RWPE1 (cell line): Measurements from ENCODE around the gene ACLY.

Source experiments
- CTCF ChIA-PET: fragments of 350-600 bp; sonication (Branson Sonifier 250); formaldehyde crosslinking; extraction: SDS; loops from one replicate; lab custom pipeline; 2021; lab: Yijun Ruan, JAX
- POLR2A ChIA-PET: fragments of 400-600 bp; formaldehyde crosslinking; extraction: SDS; loops from one replicate; lab custom pipeline; 2020; ENCODE audit warnings: antibody characterized with exemption; ENCODE audit not compliant: low non-redundant PET; lab: Yijun Ruan, JAX
- DNase-seq: peaks from one replicate; pipeline ENCODE4 v3.0.0; 2012; ENCODE audit warnings: low spot score
- H3K27ac ChIP-seq: fragments of 450-650 bp; 2 replicates; pipeline ENCODE4 v1.5.1; 2017
- TF ChIP-seq, protein P1 (sequence below): fragments of 450-650 bp; conservative IDR thresholded peaks from 2 replicates; pipeline ENCODE4 v1.5.1; 2017; ENCODE audit warnings: low read depth, mild to moderate bottlenecking

Gene ACLY

DNA sequence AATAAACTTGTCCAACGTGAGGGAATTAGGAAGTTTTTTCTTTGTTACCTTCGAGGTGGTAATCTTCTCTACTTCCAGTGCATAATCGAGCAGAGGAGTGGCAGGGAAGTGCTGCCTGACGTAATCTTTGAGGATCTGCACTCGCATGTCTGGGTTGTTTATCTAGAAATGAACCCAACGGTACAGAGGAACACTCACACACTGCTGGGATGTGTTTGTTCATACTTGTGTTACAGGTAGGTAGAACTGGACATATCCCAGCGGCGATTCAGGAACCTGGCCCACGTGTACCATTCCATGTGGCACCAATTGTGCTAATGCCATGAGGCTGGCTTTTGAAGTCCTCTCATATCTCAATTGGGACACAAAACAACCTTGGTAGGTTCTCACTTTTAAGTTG, 49.3 kb downstream of the ACLY start:
- H3K27ac ChIP-seq = peak overlapping the region; percentile 62
- no peak for DNase-seq
- ChIA-PET CTCF (interaction anchor here (0.7 kb wide), 1 partner anchor 22 kb away, joined by 3 read pairs; no protein-coding TSS in a partner anchor), POLR2A (no interaction called here)
- TF ChIP-seq, protein P1, sequence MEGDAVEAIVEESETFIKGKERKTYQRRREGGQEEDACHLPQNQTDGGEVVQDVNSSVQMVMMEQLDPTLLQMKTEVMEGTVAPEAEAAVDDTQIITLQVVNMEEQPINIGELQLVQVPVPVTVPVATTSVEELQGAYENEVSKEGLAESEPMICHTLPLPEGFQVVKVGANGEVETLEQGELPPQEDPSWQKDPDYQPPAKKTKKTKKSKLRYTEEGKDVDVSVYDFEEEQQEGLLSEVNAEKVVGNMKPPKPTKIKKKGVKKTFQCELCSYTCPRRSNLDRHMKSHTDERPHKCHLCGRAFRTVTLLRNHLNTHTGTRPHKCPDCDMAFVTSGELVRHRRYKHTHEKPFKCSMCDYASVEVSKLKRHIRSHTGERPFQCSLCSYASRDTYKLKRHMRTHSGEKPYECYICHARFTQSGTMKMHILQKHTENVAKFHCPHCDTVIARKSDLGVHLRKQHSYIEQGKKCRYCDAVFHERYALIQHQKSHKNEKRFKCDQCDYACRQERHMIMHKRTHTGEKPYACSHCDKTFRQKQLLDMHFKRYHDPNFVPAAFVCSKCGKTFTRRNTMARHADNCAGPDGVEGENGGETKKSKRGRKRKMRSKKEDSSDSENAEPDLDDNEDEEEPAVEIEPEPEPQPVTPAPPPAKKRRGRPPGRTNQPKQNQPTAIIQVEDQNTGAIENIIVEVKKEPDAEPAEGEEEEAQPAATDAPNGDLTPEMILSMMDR = no peak

DNA sequence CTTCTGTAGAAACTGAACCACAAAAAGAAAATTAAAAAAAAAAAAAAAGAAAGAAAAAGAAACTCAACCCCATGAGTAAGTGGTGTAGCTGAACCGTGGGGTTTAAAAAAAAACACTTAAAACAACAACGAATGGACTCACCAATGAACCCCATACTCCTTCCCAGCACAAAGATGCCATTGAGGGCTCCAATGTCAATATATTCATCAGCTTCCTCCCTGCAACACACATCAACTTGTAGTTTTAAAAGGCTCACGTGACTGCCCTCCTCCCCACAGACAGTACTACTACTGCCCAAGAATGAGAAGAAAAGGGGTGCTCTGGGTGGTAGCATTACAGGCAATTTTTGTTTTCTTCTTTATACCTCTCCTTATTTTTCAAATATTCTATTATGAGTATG, 50.2 kb downstream of the ACLY start:
- TF ChIP-seq, protein P1 = no peak
- no peak overlapping the region for H3K27ac ChIP-seq
- no peak for DNase-seq
- ChIA-PET CTCF (interaction anchor here (0.6 to 0.8 kb wide), 2 partner anchors 13 to 952 kb away, joined by 4 to 5 read pairs; no protein-coding TSS in a partner anchor), POLR2A (no interaction called here)

DNA sequence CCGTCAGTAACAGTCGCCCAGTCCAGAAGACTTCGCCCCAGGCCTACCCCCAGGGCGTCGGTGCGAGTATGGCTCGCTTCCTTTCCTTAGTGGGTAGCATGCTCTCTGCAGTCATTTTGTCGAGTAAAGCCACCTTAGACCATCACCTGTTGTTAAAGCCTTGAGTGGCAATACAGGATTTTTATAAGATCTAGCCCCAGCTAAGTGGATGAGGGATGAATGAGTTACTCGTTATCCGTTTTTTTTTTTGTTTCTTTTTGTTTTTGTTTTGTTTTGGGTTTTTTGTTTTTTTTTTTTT, 53.2 kb downstream of the ACLY start:
- POLR2A ChIA-PET = interaction anchor here (0.6 kb wide), 1 partner anchor 71 kb away, joined by 4 read pairs; no protein-coding TSS in a partner anchor
- DNase-seq = no peak
- H3K27ac ChIP-seq = peak overlapping the region; percentile 85
- CTCF ChIA-PET = no interaction called here
- TF ChIP-seq, protein P1 = no peak

DNA sequence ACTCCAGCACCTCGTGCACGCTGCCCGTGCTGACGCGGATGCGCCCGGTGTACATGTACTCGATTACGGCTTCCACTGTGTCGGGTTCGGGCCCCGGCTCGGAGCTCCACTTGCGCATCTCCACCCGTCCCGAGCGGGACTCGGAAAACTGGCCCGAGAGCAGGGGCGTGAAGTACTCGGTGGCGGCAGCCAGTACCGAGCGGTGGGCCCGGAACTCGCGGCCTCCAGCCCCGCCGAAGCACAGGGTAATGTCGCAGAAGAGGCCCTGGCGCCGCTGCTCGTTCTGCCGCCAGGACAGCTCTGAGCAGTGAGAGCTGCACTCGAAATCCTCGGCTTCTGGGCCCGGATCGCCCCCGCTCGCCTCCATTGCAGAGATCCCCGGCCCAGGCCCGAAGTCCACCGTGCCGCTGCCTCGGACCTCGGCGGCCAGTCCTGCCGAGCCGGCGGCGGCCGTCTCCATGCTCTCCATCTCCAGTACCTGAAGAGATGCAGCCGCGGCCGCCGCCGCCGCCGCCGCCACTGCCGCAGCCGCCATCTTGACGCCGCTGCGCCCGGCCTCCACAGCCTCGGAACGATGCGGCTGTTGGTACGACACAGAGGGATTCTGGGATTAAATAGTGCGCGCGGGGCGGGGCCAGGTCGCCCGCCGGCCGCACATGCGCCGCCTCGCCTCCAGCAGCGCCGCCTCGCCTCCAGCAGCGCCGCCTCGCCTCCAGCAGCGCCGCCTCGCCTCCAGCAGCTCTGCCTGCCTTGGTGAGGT, 53.7 kb downstream of the ACLY start, which contains the start of gene KLHL11:
KLHL11 (minus strand) TSS at position 588 of the 760 bp plus-strand sequence; CDS start at position 535, 53 bp downstream.
- TF ChIP-seq, protein P1 = no peak
- CTCF ChIA-PET = interaction anchor here (0.9 to 1.4 kb wide), 2 partner anchors 54 to 128 kb away, joined by 3 to 7 read pairs; no protein-coding TSS in a partner anchor
- peak within 1 kb of the TSS; percentile 85 for H3K27ac ChIP-seq
- DNase-seq = peak; percentile 90
- POLR2A ChIA-PET = interaction anchor here (0.6 kb wide), 1 partner anchor 42 kb away, joined by 3 read pairs; no protein-coding TSS in a partner anchor

DNA sequence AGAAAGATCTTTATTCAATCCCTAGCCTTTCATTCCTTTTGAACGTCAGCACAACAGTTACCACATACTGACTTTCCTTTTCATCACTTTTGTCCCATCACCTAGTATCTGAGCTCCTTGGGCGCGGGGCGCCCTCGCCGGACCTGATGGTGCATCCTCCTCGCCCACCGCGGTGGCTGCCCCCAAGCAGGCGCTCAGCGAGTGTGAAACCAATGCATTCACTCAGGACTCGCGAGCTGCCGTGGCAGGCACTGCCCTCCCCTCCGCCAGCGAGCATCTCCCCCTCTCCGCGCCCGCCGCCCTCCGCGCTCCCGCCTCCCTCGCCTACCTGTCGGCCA, 54.3 kb downstream of the ACLY start:
- POLR2A ChIA-PET = interaction anchor here (1.0 kb wide), 1 partner anchor 66 kb away, joined by 3 read pairs; the partner anchor contains the start of gene ODAD4
- CTCF ChIA-PET = interaction anchor here (0.9 to 1.4 kb wide), 2 partner anchors 53 to 127 kb away, joined by 3 to 7 read pairs; no protein-coding TSS in a partner anchor
- peak overlapping the region; percentile 85 for H3K27ac ChIP-seq
- DNase-seq = no peak
- TF ChIP-seq, protein P1 = no peak

DNA sequence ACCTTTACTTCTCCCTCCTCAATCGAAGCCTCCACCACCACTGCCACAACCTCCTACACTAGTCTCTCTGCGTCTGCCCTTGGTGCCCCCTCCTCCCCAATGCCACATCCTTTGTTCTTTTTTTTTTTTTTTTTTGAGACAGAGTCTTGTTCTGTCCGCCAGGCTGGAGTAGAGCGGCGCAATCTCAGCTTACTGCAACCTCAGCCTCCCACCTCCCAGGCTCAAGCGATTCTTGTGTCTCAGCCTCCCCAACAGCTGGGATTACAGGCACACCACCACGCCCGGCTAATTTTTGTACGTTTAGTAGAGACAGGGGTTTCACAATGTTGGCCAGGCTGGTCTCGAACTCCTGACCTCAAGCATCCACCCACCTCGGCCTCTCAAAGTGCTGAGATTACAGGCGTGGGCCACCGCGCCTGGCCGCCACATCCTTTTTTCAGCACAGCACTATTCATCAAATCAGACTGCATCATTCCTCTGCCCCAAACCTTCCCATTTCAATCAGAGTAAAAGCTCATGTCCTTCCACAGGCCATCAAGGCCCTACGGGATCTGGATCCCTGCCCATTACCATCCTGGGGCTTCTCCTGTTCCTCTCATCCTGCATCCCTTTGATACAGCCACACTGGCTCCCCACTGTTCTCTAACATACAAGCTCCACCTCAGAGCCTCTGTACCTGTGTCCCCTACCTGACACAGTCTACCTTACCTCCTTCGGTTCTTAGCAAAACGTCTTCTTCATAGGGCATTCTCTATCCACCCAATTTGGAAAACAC, 55.5 kb downstream of the ACLY start:
- TF ChIP-seq, protein P1 = no peak
- H3K27ac ChIP-seq = no peak overlapping the region
- POLR2A ChIA-PET = interaction anchor here (1.0 kb wide), 1 partner anchor 67 kb away, joined by 3 read pairs; the partner anchor contains the start of gene ODAD4
- CTCF ChIA-PET = interaction anchor here (0.7 to 1.4 kb wide), 2 partner anchors 27 to 126 kb away, joined by 3 to 7 read pairs; partner anchors contain the start of gene NT5C3B
- DNase-seq = no peak
